ENCODE data around the gene TCF3. TPM values are rescaled to one million over a fixed set of nuclear protein-coding genes. Genes with fewer than 3 reads are reported as not detected.
A peak's percentile ranks its signal among the peaks of the same experiment; 100 is the strongest.

TCF3 gene
- total and polyA plus RNA-seq, 2 donors (not counting 3 experiments of a cell fraction or from before 2014, with no cell fraction given): 147 to 193 TPM

DNA sequence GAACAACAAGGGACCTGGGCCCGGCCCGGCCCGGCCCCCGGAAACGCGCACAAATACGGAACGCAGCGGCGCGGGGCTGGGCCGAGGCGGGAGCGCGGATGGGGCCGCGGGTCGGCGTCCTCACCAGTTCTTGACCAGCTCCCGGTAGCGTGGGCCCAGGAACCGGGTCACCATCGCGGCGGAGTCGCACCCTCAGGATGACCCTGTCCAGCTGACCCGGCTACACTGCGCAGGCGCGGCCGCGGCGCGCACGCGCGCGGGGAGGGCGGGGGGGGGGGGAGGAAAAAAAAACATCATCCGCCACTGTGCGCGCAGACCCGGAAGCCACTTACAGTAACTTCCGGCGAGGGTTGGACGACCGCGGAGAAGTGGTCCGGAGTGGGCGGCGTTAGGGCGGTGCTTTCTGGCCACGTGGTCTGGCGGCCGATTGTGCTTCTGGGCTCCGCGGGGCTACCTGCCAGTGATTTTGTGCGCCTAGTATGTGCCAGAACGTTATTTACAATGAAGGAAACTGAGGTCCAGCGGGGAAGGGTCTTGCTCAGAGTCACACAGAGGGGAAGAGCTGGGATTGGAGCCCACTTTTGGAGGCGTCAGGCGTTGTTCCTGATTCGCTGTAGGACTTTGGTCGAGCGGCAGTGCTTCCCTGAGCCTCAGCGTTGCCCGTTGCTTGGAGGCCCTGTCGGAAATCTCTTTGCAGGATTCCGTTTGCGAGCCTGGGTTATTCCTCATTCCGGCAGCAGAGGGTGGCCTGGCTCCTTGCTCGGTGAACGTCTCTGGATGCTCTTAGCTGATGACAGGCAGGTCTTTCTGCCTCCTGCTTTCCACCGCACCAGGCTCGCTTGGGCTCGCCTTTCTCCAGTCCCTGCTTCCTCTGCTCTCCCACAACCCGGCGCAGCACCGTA, 46.9 kb downstream of the TCF3 start, which contains the start of gene UQCR11:
Gene UQCR11, minus strand, starts transcription at position 227 of the 902 bp plus-strand sequence. Its CDS starts 53 bp downstream, at position 174.
- Histone ChIP-seq H3K9ac (replicated peaks; ENCODE audit: extremely low read depth, insufficient read depth, low read length) (peak within 1 kb of the TSS; percentile 93), H2AFZ (ENCODE audit: low read depth, low read length) (peak within 1 kb of the TSS; percentile 80), H3K27ac (ENCODE audit: insufficient read depth, low read depth, low read length) (peak within 1 kb of the TSS; percentile 51), H3K4me1 (ENCODE audit: control insufficient read depth, extremely low read depth, insufficient read depth, low read length) (peaks cover 9% of the 10 kb centered on the region), H3K36me3 (ENCODE audit: control insufficient read depth in 2 of 2, extremely low read depth in 1 of 2, insufficient read depth in 2 of 2, low read length in 2 of 2) (peaks cover 0 to 12% of the 10 kb centered on the region in 2 experiments), H3K79me2 (ENCODE audit: control insufficient read depth, insufficient read depth, low read length) (peaks cover 43% of the 10 kb centered on the region), H3K4me2 (ENCODE audit: insufficient read depth, low read length) (peak within 1 kb of the TSS; percentile 80), H3K9me3 (replicated peaks; ENCODE audit: control insufficient read depth, insufficient read depth, low read length) (no peaks in the 10 kb centered on the region), H3K4me3 (replicated peaks in 1 of 3; ENCODE audit: insufficient read depth in 1 of 3, low read depth in 1 of 3, low read length in 3 of 3) (peak within 1 kb of the TSS; percentile 87 to 99 (median 95)), H3K27me3 (ENCODE audit: control insufficient read depth in 2 of 2, insufficient read depth in 2 of 2, low read length in 2 of 2) (no peaks in the 10 kb centered on the region), H4K20me1 (replicated peaks; ENCODE audit: control insufficient read depth, extremely low read depth, insufficient read depth, low read length) (no peaks in the 10 kb centered on the region), H3K9me1 (replicated peaks; ENCODE audit: control insufficient read depth, extremely low read depth, insufficient read depth, low read length) (no peaks in the 10 kb centered on the region)
- ChIA-PET CTCF (interaction anchor here (0.8 to 2.9 kb wide), 7 partner anchors 9 to 220 kb away, joined by 3 to 20 read pairs (median 6); partner anchors contain the start of gene MBD3), POLR2A (interaction anchor here (1.0 kb wide), 1 partner anchor 16 kb away, joined by 3 read pairs; no protein-coding TSS in a partner anchor)
- intact Hi-C loops (cut with micrococcal nuclease) (loop anchor here (1.0 kb wide), 4 partner anchors 13 to 162 kb away; partner anchors contain the start of gene MBD3), dilution Hi-C loops (cut with MboI; ENCODE audit: extremely low pct_ligation_motif_present, low sequenced_read_pairs) (no loop called here)
- BruUV-seq (replicated peaks): TSS peak; percentile 74
- DNase-seq (ENCODE audit: low read depth, low spot score) (peak; percentile 95), FAIRE-seq (peak; percentile 98)
- TF ChIP-seq, protein P1, sequence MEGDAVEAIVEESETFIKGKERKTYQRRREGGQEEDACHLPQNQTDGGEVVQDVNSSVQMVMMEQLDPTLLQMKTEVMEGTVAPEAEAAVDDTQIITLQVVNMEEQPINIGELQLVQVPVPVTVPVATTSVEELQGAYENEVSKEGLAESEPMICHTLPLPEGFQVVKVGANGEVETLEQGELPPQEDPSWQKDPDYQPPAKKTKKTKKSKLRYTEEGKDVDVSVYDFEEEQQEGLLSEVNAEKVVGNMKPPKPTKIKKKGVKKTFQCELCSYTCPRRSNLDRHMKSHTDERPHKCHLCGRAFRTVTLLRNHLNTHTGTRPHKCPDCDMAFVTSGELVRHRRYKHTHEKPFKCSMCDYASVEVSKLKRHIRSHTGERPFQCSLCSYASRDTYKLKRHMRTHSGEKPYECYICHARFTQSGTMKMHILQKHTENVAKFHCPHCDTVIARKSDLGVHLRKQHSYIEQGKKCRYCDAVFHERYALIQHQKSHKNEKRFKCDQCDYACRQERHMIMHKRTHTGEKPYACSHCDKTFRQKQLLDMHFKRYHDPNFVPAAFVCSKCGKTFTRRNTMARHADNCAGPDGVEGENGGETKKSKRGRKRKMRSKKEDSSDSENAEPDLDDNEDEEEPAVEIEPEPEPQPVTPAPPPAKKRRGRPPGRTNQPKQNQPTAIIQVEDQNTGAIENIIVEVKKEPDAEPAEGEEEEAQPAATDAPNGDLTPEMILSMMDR (IDR thresholded peaks at IDR 0.05; ENCODE audit: extremely low read depth in 1 of 2, insufficient read depth in 1 of 2, low read depth in 1 of 2, low read length in 2 of 2): peak; percentile 32 to 60
- peak; percentile 93 for TF ChIP-seq POLR2A (IDR thresholded peaks at IDR 0.05; ENCODE audit: low read depth, low read length)
- TF ChIP-seq MYC (IDR thresholded peaks at IDR 0.05; ENCODE audit: low read depth, low read length): peak; percentile 46
- no peak for TF ChIP-seq EZH2 (IDR thresholded peaks at IDR 0.05; ENCODE audit: borderline replicate concordance, low read depth, low read length, severe bottlenecking)
- TF ChIP-seq POLR2AphosphoS5 (IDR thresholded peaks at IDR 0.05; ENCODE audit: insufficient read depth, low read depth, low read length): peak; percentile 80
- peak; percentile 97 for TF ChIP-seq MAX (IDR thresholded peaks at IDR 0.05; ENCODE audit: insufficient read depth, insufficient read length)
- no peak for TF ChIP-seq JUN (IDR thresholded peaks at IDR 0.05; ENCODE audit: borderline replicate concordance, insufficient read depth, insufficient read length, low read depth)
- no peak for TF ChIP-seq GATA2 (IDR thresholded peaks at IDR 0.05; ENCODE audit: insufficient read depth, insufficient read length, low read depth, low read length)
- TF ChIP-seq FOS (IDR thresholded peaks at IDR 0.05; ENCODE audit: borderline replicate concordance, insufficient read depth, low read length): no peak
